Measurements from ENCODE around the gene NAA50.

Gene NAA50

GRCh38 chr3:113747283-113748046 is 1.4 kb upstream of the NAA50 start:
- Histone ChIP-seq H3K27me3 (replicated peaks; ENCODE audit: control insufficient read depth, insufficient read depth, low read length) (no peaks in the 10 kb centered on the region), H3K4me3 (replicated peaks; ENCODE audit: low read depth, low read length) (peak overlapping the region; percentile 82), H3K36me3 (ENCODE audit: control insufficient read depth, insufficient read depth, low read length) (no peaks in the 10 kb centered on the region)
- no peak for DNase-seq (ENCODE audit: extremely low read depth, insufficient read length)
- TF ChIP-seq CTCF (IDR thresholded peaks at IDR 0.05; ENCODE audit: insufficient read depth, low read length, poor library complexity, severe bottlenecking), result no peak

GRCh38 chr3:113746548-113747282 is 666 bp upstream of the NAA50 start, which contains the start of gene ATP6V1A:
Gene ATP6V1A, plus strand, starts transcription at chr3:113747035. Its CDS starts 31,719 bp downstream, at chr3:113778754.
- DNase-seq (ENCODE audit: extremely low read depth, insufficient read length), result peak; percentile 84
- Histone ChIP-seq H3K27me3 (replicated peaks; ENCODE audit: control insufficient read depth, insufficient read depth, low read length) (no peaks in the 10 kb centered on the region), H3K36me3 (ENCODE audit: control insufficient read depth, insufficient read depth, low read length) (no peaks in the 10 kb centered on the region), H3K4me3 (replicated peaks; ENCODE audit: low read depth, low read length) (peak within 1 kb of the TSS; percentile 82)
- TF ChIP-seq CTCF (IDR thresholded peaks at IDR 0.05; ENCODE audit: insufficient read depth, low read length, poor library complexity, severe bottlenecking), result no peak

GRCh38 chr3:113744941-113745755 is 901 bp downstream of the NAA50 start:
- Histone ChIP-seq H3K4me3 (replicated peaks; ENCODE audit: low read depth, low read length) (peak overlapping the region; percentile 82), H3K36me3 (ENCODE audit: control insufficient read depth, insufficient read depth, low read length) (no peaks in the 10 kb centered on the region), H3K27me3 (replicated peaks; ENCODE audit: control insufficient read depth, insufficient read depth, low read length) (no peaks in the 10 kb centered on the region)
- DNase-seq (ENCODE audit: extremely low read depth, insufficient read length), result no peak
- TF ChIP-seq CTCF (IDR thresholded peaks at IDR 0.05; ENCODE audit: insufficient read depth, low read length, poor library complexity, severe bottlenecking), result peak; percentile 70

GRCh38 chr3:113743006-113743630 is 2.9 kb downstream of the NAA50 start:
- Histone ChIP-seq H3K27me3 (replicated peaks; ENCODE audit: control insufficient read depth, insufficient read depth, low read length) (no peaks in the 10 kb centered on the region), H3K36me3 (ENCODE audit: control insufficient read depth, insufficient read depth, low read length) (no peaks in the 10 kb centered on the region), H3K4me3 (replicated peaks; ENCODE audit: low read depth, low read length) (peak overlapping the region; percentile 82)
- peak; percentile 37 for DNase-seq (ENCODE audit: extremely low read depth, insufficient read length)
- TF ChIP-seq CTCF (IDR thresholded peaks at IDR 0.05; ENCODE audit: insufficient read depth, low read length, poor library complexity, severe bottlenecking), result no peak

- Histone ChIP-seq H3K4me3 (replicated peaks; ENCODE audit: low read depth, low read length) (peak overlapping the region; percentile 8; the same call in 1 of the 2 replicates), H3K36me3 (ENCODE audit: control insufficient read depth, insufficient read depth, low read length) (no peaks in the 10 kb centered on the region), H3K27me3 (replicated peaks; ENCODE audit: control insufficient read depth, insufficient read depth, low read length) (no peaks in the 10 kb centered on the region)
- TF ChIP-seq CTCF (IDR thresholded peaks at IDR 0.05; ENCODE audit: insufficient read depth, low read length, poor library complexity, severe bottlenecking), result no peak
- no peak for DNase-seq (ENCODE audit: extremely low read depth, insufficient read length)
Measured at GRCh38 chr3:113741620-113742019, 4.4 kb downstream of the NAA50 start.
